Uterus (tissue), 4 donors: ENCODE results near the gene CAAP1. TPM values are rescaled to one million over a fixed set of nuclear protein-coding genes. Genes with fewer than 3 reads are reported as not detected.

Source experiments
- DNase-seq, 2 donors: peaks; one replicate each; pipeline ENCODE4 v3.0.0-alpha.2; 2019 to 2020
- H3K27ac ChIP-seq, 2 donors: fragments of 200-600 bp; sonication (generic); 1 replicate in 1 of 2; 2 replicates in 1 of 2; pipeline ENCODE4 v1.5.1; 2016 to 2018
- H3K27me3 ChIP-seq, 2 donors: fragments of 200-600 bp; sonication (generic); one replicate each; pipeline ENCODE4 v1.5.1; 2018 to 2019; ENCODE audit warnings: control low read depth in 1 of 2
- H3K36me3 ChIP-seq, 2 donors: fragments of 200-600 bp; sonication (generic); one replicate each; pipeline ENCODE4 v1.5.1; 2019; ENCODE audit warnings: control low read depth in 1 of 2
- H3K4me1 ChIP-seq, 2 donors: fragments of 200-600 bp; sonication (generic); one replicate each; pipeline ENCODE4 v1.5.1; 2018 to 2019; ENCODE audit warnings: control low read depth in 1 of 2
- H3K4me3 ChIP-seq, 2 donors: fragments of 200-600 bp; sonication (generic); 1 replicate in 1 of 2; 2 replicates in 1 of 2; pipeline ENCODE4 v1.5.1; 2018 to 2019; ENCODE audit warnings: mild to moderate bottlenecking in 1 of 2
- H3K9me3 ChIP-seq, 2 donors: fragments of 200-600 bp; sonication (generic); one replicate each; pipeline ENCODE4 v1.5.1; 2019; ENCODE audit warnings: control low read depth in 1 of 2
- POLR2A ChIP-seq, 2 donors: fragments of 450-650 bp; IDR thresholded peaks; one replicate each; pipeline ENCODE4 v1.6.1; 2016; ENCODE audit warnings: antibody characterized with exemption in 2 of 2, mild to moderate bottlenecking in 1 of 2, moderate library complexity in 1 of 2
- intact Hi-C: fragments of 100-400 bp; cut with DNase I; formaldehyde crosslinking; loops from one replicate; pipeline ENCODE4 v1.15.1; 2023; ENCODE audit warnings: low total_unique reads
- total RNA-seq, 4 donors: library from RNA; depleted of rRNA in 3 of 4; stranded (reverse); fragments of >200 nt in 3 of 4; gene quantifications; one replicate each; pipeline versions ENCODE4 v1.1.0 to v1.2.4, GENCODE V29; 2014 to 2023
- TF ChIP-seq, protein P1 (sequence below), 4 experiments: fragments of 200-600 bp in 2 of 4; fragments of 450-650 bp in 2 of 4; sonication (generic) in 2 of 4; IDR thresholded peaks; one replicate each; pipeline ENCODE4 v1.5.1; 2016 to 2019; ENCODE audit warnings: antibody characterized with exemption in 4 of 4, mild to moderate bottlenecking in 2 of 4, moderate library complexity in 1 of 4
- donor health status: DM: yes; HTN: yes; CAD: no.

CAAP1 gene
- total RNA-seq, 4 donors from 2014 or later = 1.3 to 34.0 (median 12.3) TPM

DNA sequence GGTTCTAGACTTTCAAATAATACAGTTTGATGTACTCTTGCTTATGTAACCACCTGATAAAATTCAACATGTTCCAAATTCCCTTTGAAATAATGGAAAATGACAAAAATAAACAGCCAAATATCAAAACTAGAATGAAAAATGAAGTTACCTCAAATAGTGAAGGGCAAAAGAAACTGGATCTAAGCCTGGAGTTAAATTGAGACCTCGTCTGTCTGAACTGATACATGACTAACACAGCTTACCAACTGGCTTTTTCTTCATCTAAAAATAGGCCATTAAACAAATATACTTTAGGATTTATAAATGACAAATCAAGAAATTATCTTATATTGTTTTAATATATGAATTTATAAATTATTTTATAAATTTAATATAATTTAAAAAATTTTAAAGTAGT, 12.1 kb upstream of the CAAP1 start:
- no peak for TF ChIP-seq POLR2A (IDR thresholded peaks at IDR 0.05)
- TF ChIP-seq, protein P1, sequence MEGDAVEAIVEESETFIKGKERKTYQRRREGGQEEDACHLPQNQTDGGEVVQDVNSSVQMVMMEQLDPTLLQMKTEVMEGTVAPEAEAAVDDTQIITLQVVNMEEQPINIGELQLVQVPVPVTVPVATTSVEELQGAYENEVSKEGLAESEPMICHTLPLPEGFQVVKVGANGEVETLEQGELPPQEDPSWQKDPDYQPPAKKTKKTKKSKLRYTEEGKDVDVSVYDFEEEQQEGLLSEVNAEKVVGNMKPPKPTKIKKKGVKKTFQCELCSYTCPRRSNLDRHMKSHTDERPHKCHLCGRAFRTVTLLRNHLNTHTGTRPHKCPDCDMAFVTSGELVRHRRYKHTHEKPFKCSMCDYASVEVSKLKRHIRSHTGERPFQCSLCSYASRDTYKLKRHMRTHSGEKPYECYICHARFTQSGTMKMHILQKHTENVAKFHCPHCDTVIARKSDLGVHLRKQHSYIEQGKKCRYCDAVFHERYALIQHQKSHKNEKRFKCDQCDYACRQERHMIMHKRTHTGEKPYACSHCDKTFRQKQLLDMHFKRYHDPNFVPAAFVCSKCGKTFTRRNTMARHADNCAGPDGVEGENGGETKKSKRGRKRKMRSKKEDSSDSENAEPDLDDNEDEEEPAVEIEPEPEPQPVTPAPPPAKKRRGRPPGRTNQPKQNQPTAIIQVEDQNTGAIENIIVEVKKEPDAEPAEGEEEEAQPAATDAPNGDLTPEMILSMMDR (IDR thresholded peaks at IDR 0.05) = no peak
- Histone ChIP-seq H3K9me3 (no peaks in the 10 kb centered on the region), H3K27ac (no peak overlapping the region), H3K27me3 (no peaks in the 10 kb centered on the region), H3K4me3 (no peak overlapping the region), H3K4me1 (no peaks in the 10 kb centered on the region), H3K36me3 (no peaks in the 10 kb centered on the region)
- no peak for DNase-seq
- intact Hi-C loops = no loop called here

DNA sequence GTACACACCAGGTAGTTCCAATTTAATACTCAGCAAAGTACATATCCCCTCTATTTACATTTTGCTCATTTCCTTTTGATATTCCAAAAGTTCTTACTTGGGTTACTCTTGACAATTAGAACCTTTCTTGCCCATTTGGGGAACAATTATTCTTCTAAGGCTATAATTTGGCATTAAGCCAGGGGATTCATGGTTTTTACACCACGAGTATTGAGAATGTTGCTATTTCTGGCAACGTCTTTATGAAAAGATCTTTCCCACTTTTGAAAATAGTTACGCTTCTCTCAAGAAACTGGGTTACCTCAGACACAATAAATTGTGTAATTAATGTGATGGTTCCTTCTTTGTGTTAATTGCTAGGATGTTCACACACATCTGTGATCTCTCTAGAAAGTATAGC, 11.5 kb upstream of the CAAP1 start:
- Histone ChIP-seq H3K27ac (no peak overlapping the region), H3K4me3 (no peak overlapping the region), H3K9me3 (no peaks in the 10 kb centered on the region), H3K4me1 (no peaks in the 10 kb centered on the region), H3K27me3 (no peaks in the 10 kb centered on the region), H3K36me3 (no peaks in the 10 kb centered on the region)
- no peak for DNase-seq
- intact Hi-C loops = no loop called here
- TF ChIP-seq, protein P1 (IDR thresholded peaks at IDR 0.05) = no peak
- no peak for TF ChIP-seq POLR2A (IDR thresholded peaks at IDR 0.05)

DNA sequence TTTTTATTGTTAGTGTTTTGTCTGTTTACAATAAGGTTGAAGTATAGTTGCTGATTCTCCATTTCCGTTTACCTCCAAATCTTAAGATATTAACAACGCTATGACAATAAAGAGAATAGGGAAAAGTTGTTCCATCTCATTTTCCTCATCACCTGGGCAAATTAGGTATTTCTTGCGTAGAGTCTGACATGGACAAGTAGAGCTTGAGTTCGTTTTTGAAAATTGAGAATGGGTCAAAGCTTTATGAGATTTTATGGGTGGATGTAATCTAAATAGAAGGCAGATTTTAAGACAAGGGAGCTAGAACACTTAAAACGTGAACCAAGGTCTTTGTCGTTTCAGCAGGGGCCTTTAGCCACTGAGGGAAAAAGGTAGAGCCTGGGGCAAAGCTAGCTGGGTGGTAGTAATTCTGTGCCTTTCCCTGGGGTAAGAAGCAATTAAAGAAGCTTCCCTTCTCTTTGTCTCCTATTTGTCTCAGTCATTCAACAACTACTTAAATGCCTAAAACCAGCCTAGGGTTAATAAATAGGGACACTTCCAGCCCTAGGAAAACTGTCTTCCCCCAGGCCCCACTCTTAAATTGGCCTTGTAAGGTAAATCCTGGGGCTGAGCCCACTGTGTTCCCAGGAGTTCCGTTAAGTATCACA, 551 bp upstream of the CAAP1 start:
- Histone ChIP-seq H3K27me3 (no peaks in the 10 kb centered on the region), H3K4me3 (peak overlapping the region; percentile 96 to 100), H3K4me1 (peaks cover 7 to 9% of the 10 kb centered on the region in 2 donors), H3K9me3 (no peaks in the 10 kb centered on the region), H3K27ac (peak overlapping the region; percentile 88 to 98), H3K36me3 (no peaks in the 10 kb centered on the region)
- no peak for TF ChIP-seq POLR2A (IDR thresholded peaks at IDR 0.05)
- intact Hi-C loops = no loop called here
- DNase-seq = no peak

DNA sequence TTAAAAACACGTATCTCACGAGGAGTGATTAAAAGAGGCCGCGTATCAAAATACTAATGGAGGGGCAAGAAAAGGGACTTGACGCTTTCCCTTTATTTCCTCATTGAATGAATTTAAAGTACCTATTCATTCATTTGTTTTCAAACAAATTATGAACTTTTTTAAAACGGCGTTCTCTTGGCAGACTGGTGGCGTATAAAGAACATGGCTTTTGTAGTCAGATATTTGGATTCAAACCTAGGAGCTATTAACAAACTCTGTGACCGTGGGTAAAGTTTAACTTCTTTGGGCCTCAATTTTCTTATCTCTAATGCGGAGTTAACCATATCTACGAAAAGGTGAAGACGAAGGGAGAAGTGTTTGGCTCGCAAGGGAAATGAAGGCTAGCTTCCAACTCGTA, 876 bp downstream of the CAAP1 start:
- no peak for DNase-seq

DNA sequence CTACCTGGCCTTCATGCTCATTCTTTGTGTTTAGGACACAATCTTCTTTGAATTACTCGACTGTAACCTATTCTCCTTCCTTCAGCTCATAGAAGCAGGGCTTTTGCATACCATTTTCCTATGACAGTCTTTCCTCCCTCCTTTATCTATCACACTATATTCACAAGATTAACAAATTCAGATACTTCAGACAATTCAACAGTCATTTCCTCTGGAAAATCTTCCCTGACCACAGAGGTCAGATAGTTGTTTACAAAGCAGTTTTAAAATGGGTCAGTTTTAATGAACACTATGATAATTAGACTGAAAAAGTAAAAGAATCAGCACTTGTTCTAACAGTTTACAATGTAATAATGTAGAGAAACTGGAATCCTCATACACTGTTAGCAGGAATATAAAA, 4.3 kb downstream of the CAAP1 start:
- DNase-seq = no peak
- no peak for TF ChIP-seq POLR2A (IDR thresholded peaks at IDR 0.05)
- TF ChIP-seq, protein P1 (IDR thresholded peaks at IDR 0.05) = no peak
- intact Hi-C loops = no loop called here

More for the DNA sequence above, 876 bp downstream of the CAAP1 start:
- Histone ChIP-seq H3K9me3 (no peaks in the 10 kb centered on the region), H3K36me3 (no peaks in the 10 kb centered on the region), H3K27me3 (no peaks in the 10 kb centered on the region), H3K4me3 (peak overlapping the region; percentile 96 to 100), H3K4me1 (peaks cover 7 to 9% of the 10 kb centered on the region in 2 donors), H3K27ac (peak overlapping the region; percentile 88 to 98)
- TF ChIP-seq, protein P1 (IDR thresholded peaks at IDR 0.05) = no peak
- no peak for TF ChIP-seq POLR2A (IDR thresholded peaks at IDR 0.05)
- intact Hi-C loops = no loop called here

More for the DNA sequence above, 4.3 kb downstream of the CAAP1 start:
- no peaks in the 10 kb centered on the region for H3K27me3 ChIP-seq
- no peaks in the 10 kb centered on the region for H3K36me3 ChIP-seq
- H3K4me1 ChIP-seq = peaks cover 7 to 9% of the 10 kb centered on the region in 2 donors
- H3K9me3 ChIP-seq = no peaks in the 10 kb centered on the region
- no peak overlapping the region for H3K4me3 ChIP-seq
- no peak overlapping the region for H3K27ac ChIP-seq
